SK-N-MC (cell line): ENCODE measurements around the gene PRDM15.

Experiments
- DNase-seq: peaks from one replicate; pipeline ENCODE4 v3.0.0-alpha.2; 2011; ENCODE audit warnings: low read depth, low spot score
- H3K27ac ChIP-seq: fragments of 200-600 bp; sonication (generic); 2 replicates; pipeline ENCODE4 v1.5.1; 2016; ENCODE audit warnings: mixed run types
- H3K36me3 ChIP-seq: fragments of 200-600 bp; sonication (generic); 2 replicates; pipeline ENCODE4 v1.6.1; 2017; ENCODE audit warnings: antibody characterized with exemption, low read length, mixed read lengths; ENCODE audit not compliant: insufficient read depth
- H3K4me3 ChIP-seq: fragments of 200-600 bp; sonication (generic); 2 replicates; pipeline ENCODE4 v1.5.1; 2016
- H3K9ac ChIP-seq: fragments of 200-600 bp; sonication (generic); 2 replicates; pipeline ENCODE4 v1.8.0; 2017; ENCODE audit warnings: mixed run types, mixed read lengths; ENCODE audit not compliant: insufficient read length
- H3K9me3 ChIP-seq: fragments of 200-600 bp; sonication (generic); 2 replicates; pipeline ENCODE4 v1.6.1; 2017; ENCODE audit warnings: low read depth, mild to moderate bottlenecking, antibody characterized with exemption, low read length, moderate library complexity, mixed read lengths
- EZH2 ChIP-seq: fragments of 200-600 bp; sonication (generic); IDR thresholded peaks from one replicate; pipeline ENCODE4 v1.6.1; 2017; ENCODE audit warnings: antibody characterized with exemption
- FOXP2 ChIP-seq: optimal IDR thresholded peaks from 2 replicates; pipeline ENCODE3; 2011; ENCODE audit warnings: mild to moderate bottlenecking, moderate library complexity; ENCODE audit not compliant: insufficient read depth; ENCODE audit errors: extremely low read length, control extremely low read depth
- POLR2AphosphoS5 ChIP-seq: IDR thresholded peaks from 2 replicates; pipeline ENCODE4 v1.6.1; 2012; ENCODE audit warnings: mild to moderate bottlenecking, low read depth, low read length, borderline replicate concordance

Gene PRDM15

DNA sequence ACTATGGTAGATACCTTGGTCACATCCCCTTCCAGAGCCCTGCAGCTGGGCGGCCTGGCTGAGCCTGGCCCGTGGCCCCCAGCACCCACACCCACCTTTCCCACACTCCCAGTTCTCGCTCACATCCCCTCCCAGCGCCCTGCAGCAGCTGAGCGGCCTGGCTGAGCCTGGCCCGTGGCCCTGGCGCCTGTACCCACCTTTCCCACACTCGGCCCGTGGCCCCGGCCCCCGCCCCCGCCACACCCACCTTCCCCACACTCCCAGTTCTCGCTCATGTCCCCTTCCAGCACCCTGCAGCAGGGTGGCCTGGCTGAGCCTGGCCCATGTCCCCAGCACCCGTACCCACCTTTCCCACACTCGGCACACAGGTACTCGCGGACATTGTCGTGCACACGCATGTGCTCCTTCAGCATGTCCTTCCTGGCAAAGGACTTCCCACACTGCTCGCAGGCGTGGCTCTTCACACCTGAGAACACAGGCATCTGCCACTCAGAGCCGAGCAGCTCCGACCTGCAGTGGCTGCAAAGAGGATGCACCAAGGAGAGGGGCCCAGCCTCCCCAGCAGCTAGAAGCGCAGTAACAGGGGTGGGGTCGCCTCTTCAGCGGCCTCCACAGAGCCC lies 59.8 kb downstream of the PRDM15 start:
- Histone ChIP-seq H3K9me3 (no peaks in the 10 kb centered on the region), H3K9ac (no peak overlapping the region), H3K27ac (0 out of 2 replicates have a peak overlapping the region, but pooled peaks have one; percentile 57), H3K4me3 (no peak overlapping the region), H3K36me3 (peaks cover 13% of the 10 kb centered on the region; the same call in 1 of the 2 replicates)
- TF ChIP-seq POLR2AphosphoS5 (no peak), EZH2 (no peak), FOXP2 (no peak)
- DNase-seq, result no peak

- no peak overlapping the region for H3K4me3 ChIP-seq
- TF ChIP-seq EZH2, result no peak
- TF ChIP-seq FOXP2, result no peak
- no peak for TF ChIP-seq POLR2AphosphoS5
- peak overlapping the region; percentile 57 for H3K27ac ChIP-seq
- H3K9ac ChIP-seq, result no peak overlapping the region
- no peak for DNase-seq
- H3K36me3 ChIP-seq, result peaks cover 13% of the 10 kb centered on the region; the same call in 1 of the 2 replicates
- no peaks in the 10 kb centered on the region for H3K9me3 ChIP-seq
These were observed 61.0 kb downstream of the PRDM15 start for GRCh38 chr21:41817877-41818855.

GRCh38 chr21:41817228-41817627 lies 61.9 kb downstream of the PRDM15 start:
- H3K4me3 ChIP-seq, result no peak overlapping the region
- H3K9me3 ChIP-seq, result no peaks in the 10 kb centered on the region
- peaks cover 13% of the 10 kb centered on the region; the same call in 1 of the 2 replicates for H3K36me3 ChIP-seq
- peak; percentile 22 for DNase-seq
- H3K27ac ChIP-seq, result peak overlapping the region; percentile 69
- H3K9ac ChIP-seq, result peak overlapping the region; percentile 43
- TF ChIP-seq POLR2AphosphoS5, result no peak
- TF ChIP-seq EZH2, result no peak
- TF ChIP-seq FOXP2, result no peak

DNA sequence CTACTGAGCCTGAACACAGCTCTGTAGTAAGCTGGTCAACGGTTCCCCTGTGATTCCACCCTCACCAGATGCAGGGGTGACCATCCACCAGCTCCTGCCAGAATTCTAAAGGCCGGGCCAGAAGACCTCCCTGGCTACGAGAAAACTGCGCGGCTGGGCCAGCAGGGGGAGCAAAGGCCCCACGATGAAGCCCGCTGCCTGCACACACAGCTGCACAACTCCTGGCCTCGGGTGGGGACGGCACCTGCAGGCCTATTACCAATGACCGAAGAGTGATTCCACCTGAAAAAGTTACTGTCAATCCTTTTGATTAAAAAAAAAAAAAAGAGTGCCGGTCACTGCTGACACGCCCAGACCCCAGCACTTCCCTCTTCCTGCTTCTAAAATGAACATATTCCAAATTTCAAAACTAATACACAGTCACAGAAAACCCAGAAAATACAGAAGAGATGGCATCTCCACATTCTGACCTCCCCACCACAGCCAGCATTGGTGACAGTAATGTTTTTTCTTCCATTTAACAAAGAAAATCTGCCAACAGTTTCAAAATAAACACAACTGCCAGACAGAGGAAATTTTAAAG lies 62.5 kb downstream of the PRDM15 start:
- Histone ChIP-seq H3K9me3 (no peaks in the 10 kb centered on the region), H3K4me3 (no peak overlapping the region), H3K36me3 (peaks cover 13% of the 10 kb centered on the region; the same call in 1 of the 2 replicates), H3K27ac (peak overlapping the region; percentile 69), H3K9ac (peak overlapping the region; percentile 43)
- DNase-seq, result no peak
- TF ChIP-seq FOXP2 (no peak), EZH2 (no peak), POLR2AphosphoS5 (no peak)

- H3K27ac ChIP-seq, result no peak overlapping the region
- H3K36me3 ChIP-seq, result peaks cover 15% of the 10 kb centered on the region
- no peak overlapping the region for H3K9ac ChIP-seq
- DNase-seq, result no peak
- H3K4me3 ChIP-seq, result no peak overlapping the region
- H3K9me3 ChIP-seq, result no peaks in the 10 kb centered on the region
- TF ChIP-seq FOXP2 (no peak), POLR2AphosphoS5 (no peak), EZH2 (no peak)
These were observed 63.2 kb downstream of the PRDM15 start for GRCh38 chr21:41815652-41816582.

DNA sequence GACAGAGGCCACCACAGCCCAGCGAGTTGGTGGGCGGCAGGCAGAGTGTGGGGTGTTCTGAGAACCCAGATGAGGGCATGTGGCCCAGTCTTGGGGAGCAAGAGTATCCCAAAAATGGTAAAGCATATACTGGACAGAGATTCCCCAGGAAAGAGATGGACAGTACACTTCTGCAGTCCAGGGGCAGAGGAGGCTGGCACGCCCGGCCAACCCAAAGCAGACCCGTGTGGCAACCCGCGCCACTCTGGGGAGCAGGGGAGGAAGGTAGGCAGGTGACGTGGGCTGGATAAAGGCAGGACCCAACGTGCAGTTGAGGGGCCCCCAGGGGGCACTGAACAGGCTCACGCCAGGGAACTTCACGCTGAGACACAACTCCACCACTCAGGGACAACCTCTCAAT lies 65.9 kb downstream of the PRDM15 start:
- no peak for TF ChIP-seq EZH2
- no peak for TF ChIP-seq FOXP2
- TF ChIP-seq POLR2AphosphoS5, result no peak
- DNase-seq, result no peak
- Histone ChIP-seq H3K27ac (no peak overlapping the region), H3K4me3 (no peak overlapping the region), H3K36me3 (peaks cover 30% of the 10 kb centered on the region), H3K9me3 (no peaks in the 10 kb centered on the region), H3K9ac (no peak overlapping the region)

GRCh38 chr21:41812679-41813078 lies 66.5 kb downstream of the PRDM15 start:
- DNase-seq, result no peak
- no peak for TF ChIP-seq EZH2
- no peak for TF ChIP-seq FOXP2
- no peak for TF ChIP-seq POLR2AphosphoS5
- Histone ChIP-seq H3K27ac (no peak overlapping the region; the same call in 1 of the 2 replicates), H3K9me3 (no peaks in the 10 kb centered on the region), H3K4me3 (no peak overlapping the region), H3K36me3 (peaks cover 30% of the 10 kb centered on the region), H3K9ac (no peak overlapping the region)

DNA sequence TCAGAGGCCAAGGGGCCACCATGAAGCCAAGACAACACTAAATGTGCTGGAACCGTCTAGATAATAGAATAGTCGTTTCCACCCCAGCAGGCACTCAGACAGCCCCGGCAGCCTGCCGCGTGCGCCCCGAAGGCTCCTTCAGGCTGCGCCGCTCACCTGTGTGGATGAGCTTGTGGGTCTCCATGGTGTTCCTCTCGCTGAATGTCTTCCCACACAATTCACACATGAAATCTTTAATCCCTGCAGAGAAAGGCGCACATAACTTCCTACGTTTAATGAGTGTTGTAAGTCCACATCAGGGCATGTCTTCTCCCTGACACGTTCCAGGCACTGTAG lies 68.6 kb downstream of the PRDM15 start:
- no peaks in the 10 kb centered on the region for H3K9me3 ChIP-seq
- H3K27ac ChIP-seq, result 0 out of 2 replicates have a peak overlapping the region, but pooled peaks have one; percentile 13
- no peak for TF ChIP-seq FOXP2
- no peak for DNase-seq
- H3K36me3 ChIP-seq, result peaks cover 27% of the 10 kb centered on the region
- no peak overlapping the region for H3K4me3 ChIP-seq
- no peak overlapping the region for H3K9ac ChIP-seq
